ENCODE results near the gene APOC4.

- TF ChIP-seq EGR1 (IDR thresholded peaks at IDR 0.05; ENCODE audit: low read depth) (no peak), ZNF274 (IDR thresholded peaks at IDR 0.05; ENCODE audit: low read depth, low read length) (no peak)
Observed at GRCh38 chr19:44908074-44908835, 33.8 kb upstream of the APOC4 start.

Data from HCT116 (cell line).